Activated CD4-positive, alpha-beta T cell treated with anti-CD3 and anti-CD28 coated beads, Interleukin-2, amount 10 ng/mL, durations not matched to agents 24 days and 14 days (primary cell): ENCODE measurements around the gene RP9. TPM values are rescaled to one million over a fixed set of nuclear protein-coding genes. Genes with fewer than 3 reads are reported as not detected.

Source experiments
- DNase-seq: peaks from one replicate; pipeline ENCODE4 v3.0.0; 2022
- H3K27ac Mint-ChIP-seq: one replicate; pipeline ENCODE4 v1.8.0; 2022; ENCODE audit warnings: mild to moderate bottlenecking, mixed read lengths
- H3K27me3 Mint-ChIP-seq: one replicate; pipeline ENCODE4 v1.8.0; 2022; ENCODE audit warnings: mixed read lengths
- H3K36me3 Mint-ChIP-seq: one replicate; pipeline ENCODE4 v1.8.0; 2022; ENCODE audit warnings: low read depth, mild to moderate bottlenecking, mixed read lengths
- H3K4me1 Mint-ChIP-seq: one replicate; pipeline ENCODE4 v1.8.0; 2021; ENCODE audit warnings: mixed read lengths
- H3K4me3 Mint-ChIP-seq: one replicate; pipeline ENCODE4 v1.8.0; 2022; ENCODE audit warnings: mild to moderate bottlenecking, moderate library complexity, mixed read lengths
- H3K9me3 Mint-ChIP-seq: one replicate; pipeline ENCODE4 v1.8.0; 2021; ENCODE audit warnings: mixed read lengths
- intact Hi-C: fragments of 100-400 bp; cut with micrococcal nuclease; formaldehyde crosslinking; loops from one replicate; pipeline ENCODE4 v1.15.1; 2023
- total RNA-seq: library from RNA; stranded (reverse); gene quantifications from 2 replicates; pipeline ENCODE4 v1.2.3, GENCODE V29; 2022

RP9 gene
- total RNA-seq, 1 donor from 2014 or later = 25.1 TPM

DNA sequence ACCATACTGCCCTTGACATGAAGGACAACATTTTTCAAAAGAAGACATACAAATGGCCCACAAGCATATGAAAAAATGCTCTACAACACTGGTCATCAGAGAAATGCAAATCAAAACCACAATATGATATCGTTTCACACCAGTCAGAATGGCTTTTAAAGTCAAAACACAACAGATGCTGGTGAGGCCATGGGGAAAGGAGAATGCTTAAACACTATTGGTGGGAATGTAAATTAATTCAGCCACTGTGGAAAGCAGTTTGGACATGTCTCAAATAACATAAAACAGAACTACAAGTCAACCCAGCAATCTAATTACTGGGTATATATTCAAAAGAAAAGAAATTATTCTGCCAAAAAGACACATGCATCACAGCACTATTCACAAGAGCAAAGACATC, 42.4 kb downstream of the RP9 start:
- no peak for DNase-seq
- intact Hi-C loops = no loop called here
- Mint-ChIP-seq H3K4me1 (peaks cover 6% of the 10 kb centered on the region), H3K9me3 (peaks cover 25% of the 10 kb centered on the region), H3K36me3 (peaks cover 7% of the 10 kb centered on the region), H3K27ac (no peak overlapping the region), H3K4me3 (no peak overlapping the region), H3K27me3 (peaks cover 5% of the 10 kb centered on the region)

DNA sequence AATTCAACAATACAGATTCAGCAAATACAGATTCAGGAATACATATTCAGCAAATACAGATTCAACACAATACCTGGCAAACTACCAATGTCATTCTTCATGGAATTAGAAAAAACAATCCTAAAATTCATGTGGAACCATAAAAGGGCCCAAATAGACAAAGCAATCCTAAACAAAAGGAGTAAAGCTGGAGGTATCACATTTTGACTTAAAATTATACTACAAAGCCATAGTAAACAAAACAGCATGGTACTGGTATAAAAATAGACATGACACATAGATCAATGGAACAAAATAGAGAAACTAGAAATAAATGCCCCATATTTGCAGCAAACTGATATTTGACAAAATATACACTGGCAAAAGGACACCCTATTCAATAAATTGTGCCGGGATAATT, 43.2 kb downstream of the RP9 start:
- peaks cover 7% of the 10 kb centered on the region for H3K4me1 Mint-ChIP-seq
- peaks cover 19% of the 10 kb centered on the region for H3K9me3 Mint-ChIP-seq
- H3K27ac Mint-ChIP-seq = no peak overlapping the region
- no peak overlapping the region for H3K4me3 Mint-ChIP-seq
- intact Hi-C loops = no loop called here
- peaks cover 5% of the 10 kb centered on the region for H3K27me3 Mint-ChIP-seq
- DNase-seq = no peak
- peaks cover 7% of the 10 kb centered on the region for H3K36me3 Mint-ChIP-seq

DNA sequence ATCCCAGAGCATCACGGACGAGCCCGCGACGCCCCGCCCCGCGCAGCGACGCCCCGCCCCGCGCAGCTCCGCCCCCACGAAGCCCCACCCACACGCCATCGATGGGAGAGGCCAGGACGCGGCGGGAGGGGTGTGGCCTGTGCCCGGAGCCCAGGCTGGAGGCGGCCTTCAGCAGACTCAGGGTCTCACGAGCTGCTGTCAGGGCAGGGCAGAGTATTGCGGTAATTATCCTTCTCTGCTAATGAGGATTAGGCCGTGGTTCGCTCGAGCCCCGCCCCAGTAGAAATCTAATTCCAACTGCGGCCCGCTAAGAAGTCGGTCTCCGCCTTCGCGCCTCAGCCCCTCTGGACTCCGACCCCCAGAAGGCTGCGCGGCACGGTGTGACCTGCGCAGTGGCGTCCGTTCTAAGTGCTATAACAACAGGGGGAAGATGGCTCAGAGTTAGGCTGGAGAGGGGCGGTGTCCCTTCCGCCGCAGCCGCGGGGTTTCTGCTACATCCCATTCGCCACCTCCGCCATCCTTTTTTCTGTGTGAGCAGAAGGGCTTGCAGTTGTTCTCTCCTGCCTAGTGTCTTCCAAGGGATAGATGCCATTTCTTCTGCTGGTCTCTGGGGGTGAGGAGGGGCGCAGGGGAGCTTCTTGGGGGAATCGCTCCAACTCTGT, 46.3 kb downstream of the RP9 start:
- H3K4me1 Mint-ChIP-seq = peaks cover 30% of the 10 kb centered on the region
- peak overlapping the region; percentile 97 for H3K4me3 Mint-ChIP-seq
- peak overlapping the region; percentile 93 for H3K27ac Mint-ChIP-seq
- peaks cover 15% of the 10 kb centered on the region for H3K9me3 Mint-ChIP-seq
- peaks cover 3% of the 10 kb centered on the region for H3K27me3 Mint-ChIP-seq
- DNase-seq = peak; percentile 97
- H3K36me3 Mint-ChIP-seq = peaks cover 17% of the 10 kb centered on the region
- intact Hi-C loops = loop anchor here (1.0 to 5.0 kb wide), 8 partner anchors 13 to 572 kb away; partner anchors contain the start of genes BBS9, LSM5 and RP9

DNA sequence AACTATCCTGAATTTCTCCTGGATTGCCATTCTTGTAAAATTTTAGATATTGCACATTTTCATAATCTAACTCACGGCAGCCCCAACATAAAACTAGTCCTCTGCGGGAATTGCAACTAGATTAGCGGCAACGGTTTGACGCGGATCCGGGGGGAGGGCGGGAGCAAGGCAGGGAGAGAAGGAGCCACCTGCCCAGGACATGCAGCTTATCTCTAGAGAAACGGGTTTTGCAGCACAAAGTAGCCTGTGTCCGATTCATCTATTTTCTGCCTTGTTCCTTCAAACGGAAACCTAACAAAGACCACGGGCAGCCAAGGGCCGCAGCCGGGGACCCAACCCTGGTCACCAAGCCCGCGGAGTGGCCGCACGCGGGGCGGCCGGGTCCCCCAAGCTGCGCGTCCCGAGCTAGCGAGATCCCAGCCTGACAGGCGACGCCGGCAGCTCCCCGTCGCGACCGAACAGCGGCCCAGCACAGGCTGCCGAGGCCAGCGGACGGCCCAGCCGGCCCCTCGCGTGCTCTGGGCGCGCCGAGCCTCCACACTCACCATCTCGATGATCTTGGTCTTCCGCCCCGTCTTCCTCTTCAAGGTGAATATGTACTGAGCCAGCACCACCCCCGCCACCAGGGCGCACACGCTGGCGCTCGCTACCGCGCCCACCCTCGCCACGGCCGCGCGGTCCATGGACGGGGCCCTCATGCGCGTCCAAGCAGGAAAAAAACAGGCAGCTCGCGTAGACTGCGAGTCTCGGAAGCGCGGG, 47.0 kb downstream of the RP9 start, which contains the start of gene NT5C3A:
NT5C3A (minus strand) TSS at position 754 of the 759 bp plus-strand sequence; CDS start at position 683, 71 bp downstream.
- Mint-ChIP-seq H3K4me1 (peaks cover 31% of the 10 kb centered on the region), H3K27me3 (peaks cover 3% of the 10 kb centered on the region), H3K36me3 (peaks cover 21% of the 10 kb centered on the region), H3K27ac (peak within 1 kb of the TSS; percentile 93), H3K4me3 (peak within 1 kb of the TSS; percentile 97), H3K9me3 (peaks cover 15% of the 10 kb centered on the region)
- no peak for DNase-seq
- intact Hi-C loops = loop anchor here (1.0 to 5.0 kb wide), 5 partner anchors 12 to 571 kb away; partner anchors contain the start of genes BBS9 and LSM5

DNA sequence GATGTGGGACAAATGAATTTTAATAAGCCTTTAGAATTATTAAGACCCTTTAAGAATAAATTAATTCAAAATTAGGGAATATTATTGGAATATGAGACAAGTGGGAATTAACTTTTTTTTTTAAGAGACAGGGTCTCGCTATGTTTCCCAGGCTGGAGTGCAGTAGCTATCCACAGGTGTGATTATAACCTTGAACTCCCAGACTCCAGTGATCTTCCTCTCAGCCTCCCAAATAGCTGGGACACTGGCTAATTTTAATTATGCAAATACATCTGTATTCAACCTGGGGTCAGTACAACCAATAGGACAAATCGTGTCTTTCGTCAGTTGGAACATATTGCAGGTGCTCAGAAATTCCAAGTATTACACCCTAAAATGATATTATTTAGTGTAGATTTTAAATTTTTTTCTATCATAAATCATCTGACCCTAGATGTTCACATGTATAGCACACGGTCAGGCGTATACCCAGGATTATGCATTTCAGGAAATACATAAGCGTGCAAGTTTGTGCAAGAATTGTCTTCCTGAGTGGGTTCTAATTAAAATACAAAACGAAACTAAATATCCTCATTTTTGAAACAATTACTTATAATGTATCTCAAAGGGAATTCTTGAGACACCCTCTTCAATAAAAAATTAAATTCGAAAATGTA, 47.8 kb downstream of the RP9 start:
- intact Hi-C loops = loop anchor here (5.0 kb wide), 1 partner anchor 154 kb away; no protein-coding TSS in a partner anchor
- Mint-ChIP-seq H3K27me3 (peaks cover 2% of the 10 kb centered on the region), H3K9me3 (peaks cover 10% of the 10 kb centered on the region)

DNA sequence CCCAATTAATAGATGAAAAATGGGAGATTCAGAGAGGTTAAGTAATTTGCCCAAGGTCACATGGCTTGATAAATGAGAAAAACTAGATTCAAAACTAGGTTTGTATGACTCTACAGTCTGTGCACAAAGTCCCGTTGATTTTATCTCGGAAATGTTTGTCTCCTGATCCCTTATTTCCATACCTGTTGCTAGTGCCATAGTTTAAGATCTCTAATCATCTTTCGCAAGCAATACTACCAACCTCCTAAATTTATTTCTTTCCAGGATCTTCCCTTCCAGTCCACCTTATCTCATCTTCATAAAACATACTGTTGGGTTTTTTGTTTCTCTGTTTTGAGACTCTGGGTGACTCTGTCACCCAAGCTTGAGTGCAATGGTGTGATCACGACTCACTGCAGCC, 49.6 kb downstream of the RP9 start:
- Mint-ChIP-seq H3K36me3 (peaks cover 29% of the 10 kb centered on the region), H3K4me1 (peaks cover 38% of the 10 kb centered on the region), H3K27me3 (no peaks in the 10 kb centered on the region), H3K27ac (no peak overlapping the region), H3K9me3 (no peaks in the 10 kb centered on the region), H3K4me3 (no peak overlapping the region)
- intact Hi-C loops = loop anchor here (5.0 kb wide), 1 partner anchor 152 kb away; no protein-coding TSS in a partner anchor
- DNase-seq = no peak

More for the DNA sequence above, 47.8 kb downstream of the RP9 start:
- Mint-ChIP-seq H3K4me1 (peaks cover 31% of the 10 kb centered on the region), H3K4me3 (peak overlapping the region; percentile 97), H3K27ac (peak overlapping the region; percentile 93), H3K36me3 (peaks cover 24% of the 10 kb centered on the region)
- peak; percentile 57 for DNase-seq

DNA sequence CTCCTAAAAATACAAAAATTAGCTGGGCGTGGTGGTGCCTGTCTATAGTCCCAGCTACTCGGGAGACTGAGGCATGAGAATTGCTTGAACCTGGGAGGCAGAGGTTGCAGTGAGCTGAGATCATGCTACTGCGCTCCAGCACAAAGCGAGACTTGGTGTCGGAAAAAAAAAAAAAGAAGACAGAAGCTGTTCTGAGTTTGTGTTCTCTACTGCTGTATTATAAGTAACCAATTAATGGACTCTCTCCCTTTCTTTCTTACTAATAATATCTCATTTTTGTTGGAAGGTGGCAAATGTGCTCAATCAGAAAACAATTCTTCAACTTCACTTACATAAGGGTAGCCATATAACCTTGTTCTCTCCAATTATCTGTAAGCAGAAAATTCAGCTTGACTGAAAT, 54.0 kb downstream of the RP9 start:
- H3K9me3 Mint-ChIP-seq = no peaks in the 10 kb centered on the region
- intact Hi-C loops = no loop called here
- H3K36me3 Mint-ChIP-seq = peaks cover 22% of the 10 kb centered on the region
- peak overlapping the region; percentile 69 for H3K27ac Mint-ChIP-seq
- DNase-seq = no peak
- no peaks in the 10 kb centered on the region for H3K27me3 Mint-ChIP-seq
- H3K4me3 Mint-ChIP-seq = no peak overlapping the region
- H3K4me1 Mint-ChIP-seq = peaks cover 48% of the 10 kb centered on the region

DNA sequence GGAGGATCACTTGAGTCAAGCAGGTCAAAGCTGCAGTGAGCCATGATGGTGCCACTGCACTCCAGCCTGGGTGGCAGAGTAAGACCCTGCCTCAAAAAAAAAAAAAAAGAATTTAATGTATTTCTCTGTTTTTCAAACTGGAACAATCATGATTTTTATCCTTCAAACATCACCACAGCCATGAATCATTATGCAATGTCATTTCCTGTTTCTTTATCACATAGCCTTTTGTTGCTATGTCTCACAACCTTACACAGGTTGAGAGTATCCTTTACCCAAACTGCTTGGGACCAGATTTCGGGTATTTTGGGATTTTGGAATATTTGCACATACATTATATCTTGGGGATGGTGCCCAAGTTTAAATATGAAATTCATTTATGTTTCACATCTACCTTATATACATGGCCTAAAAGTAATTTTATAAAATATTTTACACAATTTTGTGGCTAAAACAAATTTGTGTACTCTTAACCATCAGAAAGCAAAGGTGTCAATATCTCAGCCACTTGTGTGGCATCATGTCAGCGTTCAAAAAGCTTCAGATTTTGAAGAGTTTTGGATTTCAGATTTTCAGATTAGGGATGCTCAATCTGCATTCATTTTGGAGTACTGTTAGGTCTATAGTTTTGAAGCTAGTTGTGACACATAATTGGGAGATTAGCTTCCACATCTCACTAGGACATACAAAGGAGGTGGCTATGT, 54.8 kb downstream of the RP9 start:
- H3K4me1 Mint-ChIP-seq = peaks cover 42% of the 10 kb centered on the region
- peaks cover 21% of the 10 kb centered on the region for H3K36me3 Mint-ChIP-seq
- intact Hi-C loops = loop anchor here (1.0 kb wide), 1 partner anchor 15 kb away; no protein-coding TSS in a partner anchor
- DNase-seq = no peak
- peak overlapping the region; percentile 66 for H3K27ac Mint-ChIP-seq
- no peaks in the 10 kb centered on the region for H3K27me3 Mint-ChIP-seq
- no peak overlapping the region for H3K4me3 Mint-ChIP-seq
- H3K9me3 Mint-ChIP-seq = no peaks in the 10 kb centered on the region

DNA sequence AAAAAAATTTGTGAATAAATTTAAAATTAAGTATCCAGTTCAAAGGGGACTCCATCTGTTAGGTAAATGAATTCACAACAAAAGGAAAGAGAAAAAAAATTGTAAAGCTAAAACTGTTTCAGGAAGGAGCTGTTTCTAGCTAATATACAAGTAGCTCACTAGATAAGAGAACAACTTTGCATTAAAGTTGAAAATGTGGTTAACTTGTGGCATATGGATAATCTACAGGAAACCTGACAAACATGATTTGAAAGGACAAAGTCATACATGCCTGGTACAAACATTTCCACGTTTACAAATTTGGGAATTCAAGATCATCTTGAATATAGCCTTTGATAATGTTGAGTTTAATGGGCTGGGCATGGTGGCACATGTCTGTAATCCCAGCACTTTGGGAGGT, 55.5 kb downstream of the RP9 start:
- no peak for DNase-seq
- intact Hi-C loops = loop anchor here (1.0 kb wide), 1 partner anchor 14 kb away; no protein-coding TSS in a partner anchor
- peaks cover 18% of the 10 kb centered on the region for H3K36me3 Mint-ChIP-seq
- no peaks in the 10 kb centered on the region for H3K27me3 Mint-ChIP-seq
- H3K9me3 Mint-ChIP-seq = no peaks in the 10 kb centered on the region
- peak overlapping the region; percentile 62 for H3K27ac Mint-ChIP-seq
- H3K4me1 Mint-ChIP-seq = peaks cover 38% of the 10 kb centered on the region
- no peak overlapping the region for H3K4me3 Mint-ChIP-seq

DNA sequence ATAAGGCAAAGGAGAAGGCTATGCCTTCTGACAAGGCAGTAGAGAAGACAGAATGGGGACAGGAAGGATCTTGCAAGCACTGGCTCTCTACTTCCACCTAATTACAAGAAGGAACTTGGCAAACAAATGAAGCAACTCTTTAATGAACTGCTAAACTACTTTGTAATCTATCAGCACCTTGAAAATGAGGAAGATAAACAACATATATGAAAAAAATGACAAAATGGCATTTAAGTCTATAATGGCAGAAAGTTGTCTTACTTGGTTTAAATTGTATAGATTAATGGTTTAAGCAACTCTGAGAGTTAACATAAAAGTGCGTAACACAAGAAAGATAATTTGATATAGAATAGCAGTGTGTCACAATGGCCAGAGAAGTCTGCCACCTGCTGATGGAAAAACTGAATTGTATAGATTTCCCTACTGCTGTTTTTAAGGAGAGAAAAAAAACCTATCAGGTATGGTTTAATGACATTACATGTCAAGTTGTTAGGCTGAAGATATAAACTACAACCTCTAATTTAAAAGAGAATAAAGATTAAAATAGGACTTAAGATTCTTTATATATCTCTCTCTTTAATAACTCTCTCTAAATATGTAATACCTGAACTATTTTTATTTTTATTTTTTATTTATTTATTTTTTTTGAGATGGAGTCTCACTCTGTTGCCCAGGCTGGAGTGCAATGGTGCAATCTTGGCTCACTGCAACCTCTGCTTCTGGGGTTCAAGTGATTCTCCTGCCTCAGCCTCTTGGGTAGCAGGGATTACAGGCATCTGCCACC, 58.5 kb downstream of the RP9 start:
- DNase-seq = peak; percentile 82
- Mint-ChIP-seq H3K27ac (no peak overlapping the region), H3K4me1 (peaks cover 36% of the 10 kb centered on the region), H3K36me3 (peaks cover 5% of the 10 kb centered on the region), H3K4me3 (no peak overlapping the region), H3K27me3 (no peaks in the 10 kb centered on the region), H3K9me3 (no peaks in the 10 kb centered on the region)
- intact Hi-C loops = loop anchor here (1.0 to 2.0 kb wide), 4 partner anchors 12 to 285 kb away; partner anchors contain the start of gene NT5C3A

DNA sequence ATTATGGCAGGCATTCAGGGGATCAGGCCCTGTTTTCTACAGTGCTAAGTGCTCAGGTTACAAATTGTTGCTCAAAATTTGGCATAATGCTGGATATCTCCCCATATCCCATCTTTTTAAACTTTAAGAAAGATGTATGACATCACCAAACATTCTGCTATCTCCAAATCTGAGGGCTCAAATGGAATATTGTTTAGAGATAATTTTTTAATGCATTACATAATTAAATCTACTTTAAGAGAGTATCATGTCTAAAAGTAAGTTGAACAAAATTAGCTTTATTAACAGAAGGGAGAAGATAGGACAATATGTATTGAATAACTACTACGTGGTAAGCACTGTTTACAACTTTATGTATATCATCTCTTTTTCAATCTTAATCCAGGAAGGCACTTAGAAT, 60.5 kb downstream of the RP9 start:
- DNase-seq = no peak
- Mint-ChIP-seq H3K27ac (no peak overlapping the region), H3K9me3 (no peaks in the 10 kb centered on the region), H3K4me1 (peaks cover 27% of the 10 kb centered on the region), H3K4me3 (no peak overlapping the region), H3K27me3 (no peaks in the 10 kb centered on the region), H3K36me3 (peaks cover 1% of the 10 kb centered on the region)
- intact Hi-C loops = no loop called here

DNA sequence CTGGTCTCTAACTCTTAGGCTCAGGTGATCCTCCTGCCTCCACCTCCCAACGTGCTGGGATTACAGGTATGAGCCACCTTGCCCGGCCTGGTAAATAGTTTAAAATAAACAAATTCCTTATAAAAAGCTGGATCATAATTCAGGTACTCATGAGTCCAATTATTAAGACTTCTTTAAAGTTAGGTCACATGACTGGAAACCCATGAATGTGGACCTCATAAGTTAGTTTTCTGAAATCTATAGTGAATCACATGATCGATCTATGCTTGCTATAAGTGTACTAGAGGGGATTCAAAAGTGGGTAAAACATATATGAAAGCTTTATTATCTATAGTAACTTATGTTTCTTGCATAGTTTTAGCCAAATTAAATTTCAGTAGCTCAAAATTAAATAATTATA, 60.9 kb downstream of the RP9 start:
- Mint-ChIP-seq H3K4me3 (no peak overlapping the region), H3K27ac (no peak overlapping the region), H3K9me3 (no peaks in the 10 kb centered on the region), H3K27me3 (no peaks in the 10 kb centered on the region), H3K36me3 (peaks cover 1% of the 10 kb centered on the region), H3K4me1 (peaks cover 29% of the 10 kb centered on the region)
- intact Hi-C loops = no loop called here
- DNase-seq = no peak
